DLD1 (cell line): ENCODE measurements around the gene IL12RB2.
"Not testable (repeated sequence)": the region's sequence is repeated elsewhere in the genome, so short reads cannot be mapped to it uniquely, and the experiment has no call there.

Source experiments
- in situ Hi-C: cut with HindIII; loops from 2 replicates; pipeline ENCODE4 v1.10.0; 2017; ENCODE audit warnings: low sequenced_read_pairs

IL12RB2 gene

GRCh38 chr1:67430358-67431155 is 122.9 kb downstream of the IL12RB2 start, which contains the start of gene SERBP1:
Gene SERBP1, minus strand, starts transcription at chr1:67430402. Its CDS starts 102 bp downstream, at chr1:67430300.
- in situ Hi-C loops: no loop called here

GRCh38 chr1:67431156-67431765 is 123.6 kb downstream of the IL12RB2 start:
- in situ Hi-C loops: no loop called here

- in situ Hi-C loops: no loop called here
Observed at GRCh38 chr1:67431869-67432578, 124.4 kb downstream of the IL12RB2 start.

- in situ Hi-C loops: no loop called here
Observed at GRCh38 chr1:67432745-67433144, 125.1 kb downstream of the IL12RB2 start.

- in situ Hi-C loops: no loop called here
Observed at GRCh38 chr1:67433837-67434236, 126.2 kb downstream of the IL12RB2 start.

- in situ Hi-C loops: no loop called here
Observed at GRCh38 chr1:67434491-67434890, 126.8 kb downstream of the IL12RB2 start.

GRCh38 chr1:67436511-67437055 is 128.9 kb downstream of the IL12RB2 start:
- in situ Hi-C loops: no loop called here

- in situ Hi-C loops: no loop called here
Observed at GRCh38 chr1:67437961-67438360, 130.3 kb downstream of the IL12RB2 start.

GRCh38 chr1:67439277-67440029 is 131.8 kb downstream of the IL12RB2 start:
- in situ Hi-C loops: no loop called here

GRCh38 chr1:67440339-67440738 is 132.7 kb downstream of the IL12RB2 start:
- in situ Hi-C loops: no loop called here

GRCh38 chr1:67441183-67441582 is 133.5 kb downstream of the IL12RB2 start:
- in situ Hi-C loops: no loop called here

GRCh38 chr1:67441739-67442281 is 134.1 kb downstream of the IL12RB2 start:
- in situ Hi-C loops: no loop called here

- in situ Hi-C loops: not testable (repeated sequence)
Observed at GRCh38 chr1:67446014-67446413, 138.3 kb downstream of the IL12RB2 start.
